HEK293 (cell line): ENCODE measurements around the gene PEX16.

Experiments used
- ZBTB20 ChIP-seq: fragments of 450-650 bp; formaldehyde crosslinking; IDR thresholded peaks from 2 replicates; pipeline ENCODE4 v1.5.1; 2016; ENCODE audit warnings: missing biosample characterization, missing genetic modification characterization
- ZNF571 ChIP-seq: fragments of 450-650 bp; formaldehyde crosslinking; IDR thresholded peaks from 2 replicates; pipeline ENCODE4 v1.5.0; 2017; ENCODE audit warnings: missing biosample characterization, missing genetic modification characterization
- TF ChIP-seq, protein P1 (sequence below): fragments of 450-650 bp; formaldehyde crosslinking; IDR thresholded peaks from 2 replicates; pipeline ENCODE4 v1.5.1; 2016; ENCODE audit warnings: missing biosample characterization, missing genetic modification characterization, low read depth
- TF ChIP-seq, protein P2 (sequence below): fragments of 450-650 bp; formaldehyde crosslinking; conservative IDR thresholded peaks from 2 replicates; pipeline ENCODE4 v1.5.1; 2016; ENCODE audit warnings: low read depth, missing biosample characterization, missing genetic modification characterization
- TF ChIP-seq, protein P3 (sequence below): sonication (generic); formaldehyde crosslinking; IDR thresholded peaks from 2 replicates; pipeline ENCODE4 v1.8.1; 2022; ENCODE audit warnings: mild to moderate bottlenecking, moderate library complexity, missing genetic modification reagents

DNA sequence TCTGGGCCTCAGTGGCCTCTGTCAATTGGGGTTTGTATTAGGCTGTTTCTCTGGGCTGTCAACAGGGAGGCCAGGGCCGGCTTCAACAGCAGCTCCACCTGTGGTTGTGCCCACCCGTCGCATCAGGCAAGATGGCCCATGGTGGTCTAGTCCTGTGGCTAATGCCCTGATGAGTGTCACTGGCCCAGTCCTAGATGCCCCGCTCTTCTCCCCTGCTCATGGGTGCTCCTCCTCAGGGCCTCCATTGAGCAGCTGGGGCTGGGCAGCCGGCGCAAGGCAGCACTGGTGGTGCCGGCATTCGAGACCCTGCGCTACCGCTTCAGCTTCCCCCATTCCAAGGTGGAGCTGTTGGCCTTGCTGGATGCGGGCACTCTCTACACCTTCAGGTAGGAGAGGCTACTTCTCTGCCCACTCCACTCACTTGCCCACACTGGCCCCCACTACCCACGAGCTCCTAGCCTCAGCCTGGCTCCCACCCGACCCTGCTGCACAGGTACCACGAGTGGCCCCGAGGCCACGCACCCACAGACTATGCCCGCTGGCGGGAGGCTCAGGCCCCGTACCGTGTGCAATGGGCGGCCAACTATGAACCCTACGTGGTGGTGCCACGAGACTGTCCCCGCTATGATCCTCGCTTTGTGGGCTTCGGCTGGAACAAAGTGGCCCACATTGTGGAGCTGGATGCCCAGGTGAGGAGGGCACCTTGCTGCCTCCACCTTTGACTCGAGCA, 10.2 kb upstream of the PEX16 start:
- TF ChIP-seq ZNF571 (tag by site-specific recombination) (no peak), ZBTB20 (tag by site-specific recombination) (no peak)
- TF ChIP-seq, protein P1, sequence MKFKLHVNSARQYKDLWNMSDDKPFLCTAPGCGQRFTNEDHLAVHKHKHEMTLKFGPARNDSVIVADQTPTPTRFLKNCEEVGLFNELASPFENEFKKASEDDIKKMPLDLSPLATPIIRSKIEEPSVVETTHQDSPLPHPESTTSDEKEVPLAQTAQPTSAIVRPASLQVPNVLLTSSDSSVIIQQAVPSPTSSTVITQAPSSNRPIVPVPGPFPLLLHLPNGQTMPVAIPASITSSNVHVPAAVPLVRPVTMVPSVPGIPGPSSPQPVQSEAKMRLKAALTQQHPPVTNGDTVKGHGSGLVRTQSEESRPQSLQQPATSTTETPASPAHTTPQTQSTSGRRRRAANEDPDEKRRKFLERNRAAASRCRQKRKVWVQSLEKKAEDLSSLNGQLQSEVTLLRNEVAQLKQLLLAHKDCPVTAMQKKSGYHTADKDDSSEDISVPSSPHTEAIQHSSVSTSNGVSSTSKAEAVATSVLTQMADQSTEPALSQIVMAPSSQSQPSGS (tag by site-specific recombination) = no peak
- TF ChIP-seq, protein P2, sequence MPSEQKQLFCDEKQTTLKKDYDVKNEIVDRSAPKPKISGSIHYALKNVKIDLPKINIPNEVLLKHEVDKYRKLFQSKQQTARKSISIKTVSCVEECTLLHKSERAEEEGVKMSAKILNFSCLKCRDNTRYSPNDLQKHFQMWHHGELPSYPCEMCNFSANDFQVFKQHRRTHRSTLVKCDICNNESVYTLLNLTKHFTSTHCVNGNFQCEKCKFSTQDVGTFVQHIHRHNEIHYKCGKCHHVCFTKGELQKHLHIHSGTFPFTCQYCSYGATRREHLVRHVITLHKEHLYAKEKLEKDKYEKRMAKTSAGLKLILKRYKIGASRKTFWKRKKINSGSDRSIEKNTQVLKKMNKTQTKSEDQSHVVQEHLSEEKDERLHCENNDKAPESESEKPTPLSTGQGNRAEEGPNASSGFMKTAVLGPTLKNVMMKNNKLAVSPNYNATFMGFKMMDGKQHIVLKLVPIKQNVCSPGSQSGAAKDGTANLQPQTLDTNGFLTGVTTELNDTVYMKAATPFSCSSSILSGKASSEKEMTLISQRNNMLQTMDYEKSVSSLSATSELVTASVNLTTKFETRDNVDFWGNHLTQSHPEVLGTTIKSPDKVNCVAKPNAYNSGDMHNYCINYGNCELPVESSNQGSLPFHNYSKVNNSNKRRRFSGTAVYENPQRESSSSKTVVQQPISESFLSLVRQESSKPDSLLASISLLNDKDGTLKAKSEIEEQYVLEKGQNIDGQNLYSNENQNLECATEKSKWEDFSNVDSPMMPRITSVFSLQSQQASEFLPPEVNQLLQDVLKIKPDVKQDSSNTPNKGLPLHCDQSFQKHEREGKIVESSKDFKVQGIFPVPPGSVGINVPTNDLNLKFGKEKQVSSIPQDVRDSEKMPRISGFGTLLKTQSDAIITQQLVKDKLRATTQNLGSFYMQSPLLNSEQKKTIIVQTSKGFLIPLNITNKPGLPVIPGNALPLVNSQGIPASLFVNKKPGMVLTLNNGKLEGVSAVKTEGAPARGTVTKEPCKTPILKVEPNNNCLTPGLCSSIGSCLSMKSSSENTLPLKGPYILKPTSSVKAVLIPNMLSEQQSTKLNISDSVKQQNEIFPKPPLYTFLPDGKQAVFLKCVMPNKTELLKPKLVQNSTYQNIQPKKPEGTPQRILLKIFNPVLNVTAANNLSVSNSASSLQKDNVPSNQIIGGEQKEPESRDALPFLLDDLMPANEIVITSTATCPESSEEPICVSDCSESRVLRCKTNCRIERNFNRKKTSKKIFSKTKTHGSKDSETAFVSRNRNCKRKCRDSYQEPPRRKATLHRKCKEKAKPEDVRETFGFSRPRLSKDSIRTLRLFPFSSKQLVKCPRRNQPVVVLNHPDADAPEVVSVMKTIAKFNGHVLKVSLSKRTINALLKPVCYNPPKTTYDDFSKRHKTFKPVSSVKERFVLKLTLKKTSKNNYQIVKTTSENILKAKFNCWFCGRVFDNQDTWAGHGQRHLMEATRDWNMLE (tag by site-specific recombination) = no peak
- TF ChIP-seq, protein P3, sequence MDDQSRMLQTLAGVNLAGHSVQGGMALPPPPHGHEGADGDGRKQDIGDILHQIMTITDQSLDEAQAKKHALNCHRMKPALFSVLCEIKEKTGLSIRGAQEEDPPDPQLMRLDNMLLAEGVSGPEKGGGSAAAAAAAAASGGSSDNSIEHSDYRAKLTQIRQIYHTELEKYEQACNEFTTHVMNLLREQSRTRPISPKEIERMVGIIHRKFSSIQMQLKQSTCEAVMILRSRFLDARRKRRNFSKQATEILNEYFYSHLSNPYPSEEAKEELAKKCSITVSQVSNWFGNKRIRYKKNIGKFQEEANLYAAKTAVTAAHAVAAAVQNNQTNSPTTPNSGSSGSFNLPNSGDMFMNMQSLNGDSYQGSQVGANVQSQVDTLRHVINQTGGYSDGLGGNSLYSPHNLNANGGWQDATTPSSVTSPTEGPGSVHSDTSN (CRISPR knock-in tag) = no peak
